Activated T-helper 17 cell treated with anti-CD3 and anti-CD28 coated beads, Interleukin-2, amount 50 U/mL, for 72 hours (primary cell): ENCODE results near the gene TTN. TPM values are rescaled to one million over a fixed set of nuclear protein-coding genes. Genes with fewer than 3 reads are reported as not detected.
A peak's percentile ranks its signal among the peaks of the same experiment; 100 is the strongest.
"Not testable (repeated sequence)": the region's sequence is repeated elsewhere in the genome, so short reads cannot be mapped to it uniquely, and the experiment has no call there.

Experiments
- ATAC-seq: fragments of 150-1000 bp; cut with Tn5 transposase; replicated peaks from 2 replicates; pipeline ENCODE4 v1.10.0; 2021; ENCODE audit warnings: mild to moderate bottlenecking, moderate library complexity
- H3K27ac Mint-ChIP-seq: one replicate; pipeline ENCODE4 v1.8.0; 2022; ENCODE audit warnings: mixed read lengths
- H3K27me3 Mint-ChIP-seq: one replicate; pipeline ENCODE4 v1.8.0; 2022; ENCODE audit warnings: mixed read lengths
- H3K36me3 Mint-ChIP-seq: one replicate; pipeline ENCODE4 v1.8.0; 2022; ENCODE audit warnings: low read depth, mild to moderate bottlenecking, mixed read lengths
- H3K4me1 Mint-ChIP-seq: one replicate; pipeline ENCODE4 v1.8.0; 2022; ENCODE audit warnings: mixed read lengths
- H3K4me3 Mint-ChIP-seq: one replicate; pipeline ENCODE4 v1.8.0; 2022; ENCODE audit warnings: mild to moderate bottlenecking, mixed read lengths
- H3K9me3 Mint-ChIP-seq: one replicate; pipeline ENCODE4 v1.8.0; 2022; ENCODE audit warnings: mixed read lengths
- total RNA-seq, 2 donors: library from RNA; stranded (reverse); gene quantifications; one replicate each; pipeline ENCODE4 v1.2.3, GENCODE V29; 2022

TTN gene
- total RNA-seq, 2 donors from 2014 or later = 0.84 to 3.1 TPM

DNA sequence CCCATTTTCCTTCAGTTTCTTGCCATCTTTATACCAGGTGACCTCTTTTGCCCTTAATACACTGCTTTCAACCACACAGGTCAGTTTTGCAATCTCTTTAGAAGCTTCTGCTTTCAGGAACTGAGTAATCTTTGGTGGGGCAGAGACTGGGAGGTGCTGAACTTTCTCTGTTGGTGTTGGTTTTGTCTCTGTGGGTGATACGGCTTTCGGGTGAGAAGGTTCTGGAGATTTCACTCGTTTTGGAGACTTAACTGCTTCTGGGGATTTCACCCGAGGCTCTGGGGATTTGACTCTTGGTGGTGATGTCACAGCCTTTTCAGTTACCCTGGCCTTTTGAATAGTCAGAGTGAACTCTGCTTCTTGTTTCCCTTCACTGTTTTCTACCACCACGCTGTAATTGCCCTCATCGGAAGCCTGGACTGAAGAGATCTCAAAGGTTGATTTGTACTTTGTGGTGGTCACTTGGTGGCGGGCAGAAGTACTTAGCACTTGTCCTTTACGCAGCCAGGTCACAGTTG is 276.5 kb downstream of the TTN start:
- no peaks in the 10 kb centered on the region for H3K9me3 Mint-ChIP-seq
- peak; percentile 96 for ATAC-seq
- H3K4me1 Mint-ChIP-seq = peaks cover 39% of the 10 kb centered on the region
- H3K27ac Mint-ChIP-seq = peak overlapping the region; percentile 18
- peak overlapping the region; percentile 60 for H3K4me3 Mint-ChIP-seq
- no peaks in the 10 kb centered on the region for H3K27me3 Mint-ChIP-seq
- peaks cover 79% of the 10 kb centered on the region for H3K36me3 Mint-ChIP-seq

GRCh38 chr2:178530131-178530530 is 277.1 kb downstream of the TTN start:
- peak overlapping the region; percentile 60 for H3K4me3 Mint-ChIP-seq
- ATAC-seq = no peak

GRCh38 chr2:178529194-178529593 is 278.0 kb downstream of the TTN start:
- peaks cover 67% of the 10 kb centered on the region for H3K36me3 Mint-ChIP-seq
- H3K4me1 Mint-ChIP-seq = peaks cover 38% of the 10 kb centered on the region
- H3K27ac Mint-ChIP-seq = no peak overlapping the region
- H3K27me3 Mint-ChIP-seq = no peaks in the 10 kb centered on the region
- H3K9me3 Mint-ChIP-seq = no peaks in the 10 kb centered on the region
- ATAC-seq = no peak
- no peak overlapping the region for H3K4me3 Mint-ChIP-seq

More at GRCh38 chr2:178530131-178530530, 277.1 kb downstream of the TTN start:
- peaks cover 42% of the 10 kb centered on the region for H3K4me1 Mint-ChIP-seq
- no peaks in the 10 kb centered on the region for H3K27me3 Mint-ChIP-seq
- no peaks in the 10 kb centered on the region for H3K9me3 Mint-ChIP-seq
- H3K27ac Mint-ChIP-seq = peak overlapping the region; percentile 18
- peaks cover 76% of the 10 kb centered on the region for H3K36me3 Mint-ChIP-seq

GRCh38 chr2:178528647-178529046 is 278.6 kb downstream of the TTN start:
- Mint-ChIP-seq H3K27ac (no peak overlapping the region), H3K4me1 (peaks cover 34% of the 10 kb centered on the region), H3K9me3 (no peaks in the 10 kb centered on the region), H3K4me3 (no peak overlapping the region), H3K27me3 (no peaks in the 10 kb centered on the region), H3K36me3 (peaks cover 61% of the 10 kb centered on the region)
- ATAC-seq = no peak

DNA sequence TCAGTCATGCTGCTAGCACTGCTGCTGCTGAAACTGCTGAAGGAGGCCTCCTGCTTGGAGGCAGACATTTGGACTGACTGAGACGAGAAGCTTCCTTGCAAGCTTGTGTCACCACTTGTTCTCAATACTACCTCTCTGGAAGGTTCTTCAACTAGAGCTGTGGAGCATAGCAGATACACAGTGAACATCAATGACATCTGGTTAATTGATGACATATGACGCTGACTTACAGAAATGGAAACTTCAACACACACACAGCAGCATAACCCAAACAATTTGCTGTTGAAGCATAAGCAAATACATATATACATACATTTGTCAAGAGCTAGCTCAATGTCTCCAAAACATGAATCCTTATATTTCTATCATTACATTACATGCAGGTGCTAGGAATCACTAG is 279.6 kb downstream of the TTN start:
- Mint-ChIP-seq H3K27me3 (no peaks in the 10 kb centered on the region), H3K27ac (no peak overlapping the region), H3K4me3 (no peak overlapping the region), H3K36me3 (peaks cover 59% of the 10 kb centered on the region), H3K9me3 (no peaks in the 10 kb centered on the region), H3K4me1 (peaks cover 38% of the 10 kb centered on the region)
- ATAC-seq = no peak

- Mint-ChIP-seq H3K4me3 (peak overlapping the region; percentile 95), H3K4me1 (peaks cover 35% of the 10 kb centered on the region), H3K9me3 (no peaks in the 10 kb centered on the region), H3K27me3 (no peaks in the 10 kb centered on the region), H3K27ac (no peak overlapping the region), H3K36me3 (peaks cover 46% of the 10 kb centered on the region)
- ATAC-seq = no peak
These were observed 281.0 kb downstream of the TTN start for GRCh38 chr2:178526256-178526655.

DNA sequence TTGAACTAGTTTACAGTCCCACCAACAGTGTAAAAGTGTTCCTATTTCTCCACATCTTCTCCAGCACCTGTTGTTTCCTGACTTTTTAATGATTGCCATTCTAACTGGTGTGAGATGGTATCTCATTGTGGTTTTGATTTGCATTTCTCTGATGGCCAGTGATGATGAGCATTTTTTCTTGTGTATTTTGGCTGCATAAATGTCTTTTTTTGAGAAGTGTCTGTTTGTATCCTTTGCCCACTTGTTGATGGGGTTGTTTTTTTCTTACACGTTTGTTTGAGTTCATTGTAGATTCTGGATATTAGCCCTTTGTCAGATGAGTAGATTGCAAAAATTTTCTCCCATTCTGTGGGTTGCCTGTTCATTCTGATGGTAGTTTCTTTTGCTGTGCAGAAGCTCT is 281.8 kb downstream of the TTN start:
- not testable (repeated sequence) for H3K27me3 Mint-ChIP-seq, H3K27ac Mint-ChIP-seq, H3K9me3 Mint-ChIP-seq, ATAC-seq
- peaks cover 31% of the 10 kb centered on the region for H3K4me1 Mint-ChIP-seq
- H3K4me3 Mint-ChIP-seq = peak overlapping the region; percentile 95
- peaks cover 38% of the 10 kb centered on the region for H3K36me3 Mint-ChIP-seq

GRCh38 chr2:178525010-178525409 is 282.2 kb downstream of the TTN start:
- Mint-ChIP-seq H3K4me3 (peak overlapping the region; percentile 95), H3K36me3 (peaks cover 36% of the 10 kb centered on the region), H3K4me1 (peaks cover 27% of the 10 kb centered on the region)
- H3K27ac Mint-ChIP-seq, ATAC-seq, H3K27me3 Mint-ChIP-seq, H3K9me3 Mint-ChIP-seq: not testable (repeated sequence)

GRCh38 chr2:178523596-178524134 is 283.6 kb downstream of the TTN start:
- H3K4me3 Mint-ChIP-seq = peak overlapping the region; percentile 95
- peaks cover 27% of the 10 kb centered on the region for H3K4me1 Mint-ChIP-seq
- no peak for ATAC-seq
- H3K36me3 Mint-ChIP-seq = peaks cover 37% of the 10 kb centered on the region
- H3K27me3 Mint-ChIP-seq = no peaks in the 10 kb centered on the region
- peak overlapping the region; percentile 73 for H3K27ac Mint-ChIP-seq
- H3K9me3 Mint-ChIP-seq = no peaks in the 10 kb centered on the region

DNA sequence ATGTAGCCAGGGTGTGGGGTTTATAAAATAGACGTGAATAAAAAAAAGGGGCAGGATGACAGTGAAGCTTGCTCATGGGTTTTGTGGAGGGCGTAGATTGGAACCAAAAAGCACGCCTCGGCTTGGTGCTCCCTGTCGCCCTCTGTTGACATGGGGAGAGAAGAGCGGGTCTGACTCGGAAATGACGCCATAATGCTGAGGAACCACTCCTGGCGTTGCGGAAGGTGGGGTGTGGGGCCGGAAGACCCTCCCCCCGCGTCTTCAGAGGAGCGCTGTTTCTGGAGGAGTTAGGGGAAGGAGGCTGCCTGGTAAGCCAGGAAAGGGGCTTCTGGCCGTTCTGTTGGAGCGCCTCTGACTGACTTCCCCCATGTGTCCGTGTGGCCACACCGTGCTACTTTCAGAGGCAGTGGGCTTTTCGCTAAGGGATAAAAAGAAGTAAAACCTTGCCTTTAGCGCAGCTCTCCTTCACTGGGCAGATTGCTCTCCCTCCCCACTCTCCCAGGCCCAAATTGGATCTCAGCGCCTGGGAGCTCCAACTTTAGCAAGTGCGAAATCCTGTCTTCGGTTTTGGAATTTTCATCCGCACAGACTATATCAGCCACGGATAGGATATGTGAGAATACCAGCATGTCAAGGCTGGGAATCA is 284.1 kb downstream of the TTN start:
- peak; percentile 73 for ATAC-seq
- Mint-ChIP-seq H3K27me3 (no peaks in the 10 kb centered on the region), H3K36me3 (peaks cover 40% of the 10 kb centered on the region), H3K4me1 (peaks cover 26% of the 10 kb centered on the region), H3K9me3 (no peaks in the 10 kb centered on the region), H3K27ac (peak overlapping the region; percentile 73), H3K4me3 (peak overlapping the region; percentile 95)

- Mint-ChIP-seq H3K36me3 (peaks cover 43% of the 10 kb centered on the region), H3K9me3 (no peaks in the 10 kb centered on the region), H3K4me1 (peaks cover 23% of the 10 kb centered on the region), H3K27me3 (no peaks in the 10 kb centered on the region), H3K27ac (peak overlapping the region; percentile 73), H3K4me3 (peak overlapping the region; percentile 95)
- ATAC-seq = peak; percentile 88
These were observed 285.7 kb downstream of the TTN start for GRCh38 chr2:178521304-178522150.

DNA sequence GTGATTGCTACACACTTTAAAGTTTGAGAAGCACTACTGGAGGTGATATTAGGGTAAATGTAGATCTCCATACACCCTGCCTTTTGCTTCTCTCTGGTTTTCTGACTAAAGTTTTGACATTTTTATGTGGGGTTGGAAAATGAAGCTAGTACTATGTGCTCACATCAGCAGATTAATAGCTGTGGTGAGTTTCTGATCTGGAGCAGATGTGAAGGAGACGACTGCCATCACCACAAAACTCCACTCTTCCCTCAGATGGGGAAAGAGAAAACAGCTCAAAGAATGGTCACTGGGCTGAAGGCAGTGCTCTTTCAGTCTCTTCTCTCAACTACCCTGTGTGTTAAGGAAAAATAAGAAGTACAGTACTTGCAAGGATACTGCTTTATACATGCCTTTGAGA is 289.7 kb downstream of the TTN start:
- Mint-ChIP-seq H3K9me3 (no peaks in the 10 kb centered on the region), H3K27me3 (no peaks in the 10 kb centered on the region), H3K4me1 (peaks cover 29% of the 10 kb centered on the region), H3K27ac (no peak overlapping the region), H3K4me3 (no peak overlapping the region), H3K36me3 (peaks cover 39% of the 10 kb centered on the region)
- ATAC-seq = no peak

- Mint-ChIP-seq H3K4me3 (peak overlapping the region; percentile 71), H3K4me1 (peaks cover 29% of the 10 kb centered on the region), H3K9me3 (no peaks in the 10 kb centered on the region), H3K27me3 (no peaks in the 10 kb centered on the region), H3K27ac (peak overlapping the region; percentile 94), H3K36me3 (peaks cover 61% of the 10 kb centered on the region)
- peak; percentile 91 for ATAC-seq
These were observed 292.6 kb downstream of the TTN start for GRCh38 chr2:178514664-178515063.

GRCh38 chr2:178513876-178514275 is 293.3 kb downstream of the TTN start:
- Mint-ChIP-seq H3K4me1 (peaks cover 29% of the 10 kb centered on the region), H3K4me3 (peak overlapping the region; percentile 71), H3K27me3 (no peaks in the 10 kb centered on the region), H3K36me3 (peaks cover 60% of the 10 kb centered on the region), H3K27ac (peak overlapping the region; percentile 94), H3K9me3 (no peaks in the 10 kb centered on the region)
- no peak for ATAC-seq
